HG03442 (cell line): ENCODE data around the gene RIMBP2.

Experiments used
- ATAC-seq: cut with Tn5 transposase; IDR thresholded peaks from one replicate; pipeline ENCODE4 v1.9.1; 2021; ENCODE audit warnings: mild to moderate bottlenecking, moderate library complexity; ENCODE audit not compliant: unreplicated experiment

RIMBP2 gene

GRCh38 chr12:130476451-130477135, 239.5 kb downstream of the RIMBP2 start:
- no peak for ATAC-seq

- ATAC-seq, result no peak
These were observed 241.4 kb downstream of the RIMBP2 start for GRCh38 chr12:130474599-130475269.

- no peak for ATAC-seq
These were observed 242.8 kb downstream of the RIMBP2 start for GRCh38 chr12:130473266-130473665.

- no peak for ATAC-seq
These were observed 245.1 kb downstream of the RIMBP2 start for GRCh38 chr12:130470969-130471368.

GRCh38 chr12:130469552-130469951, 246.5 kb downstream of the RIMBP2 start:
- no peak for ATAC-seq

- no peak for ATAC-seq
These were observed 247.3 kb downstream of the RIMBP2 start for GRCh38 chr12:130468700-130469245.

- no peak for ATAC-seq
These were observed 247.9 kb downstream of the RIMBP2 start for GRCh38 chr12:130468186-130468585.

- no peak for ATAC-seq
These were observed 250.5 kb downstream of the RIMBP2 start for GRCh38 chr12:130465626-130466025.

- no peak for ATAC-seq
These were observed 251.1 kb downstream of the RIMBP2 start for GRCh38 chr12:130465046-130465445.

- ATAC-seq, result no peak
These were observed 252.1 kb downstream of the RIMBP2 start for GRCh38 chr12:130463818-130464670.

- ATAC-seq, result no peak
These were observed 252.8 kb downstream of the RIMBP2 start for GRCh38 chr12:130463275-130463658.

GRCh38 chr12:130462558-130463274, 253.4 kb downstream of the RIMBP2 start:
- ATAC-seq, result no peak

- ATAC-seq, result no peak
These were observed 254.1 kb downstream of the RIMBP2 start for GRCh38 chr12:130461839-130462557.

GRCh38 chr12:130461447-130461815, 254.7 kb downstream of the RIMBP2 start:
- ATAC-seq, result no peak

GRCh38 chr12:130460611-130461446, 255.3 kb downstream of the RIMBP2 start:
- ATAC-seq, result no peak

- no peak for ATAC-seq
These were observed 256.2 kb downstream of the RIMBP2 start for GRCh38 chr12:130459916-130460315.

- no peak for ATAC-seq
These were observed 257.8 kb downstream of the RIMBP2 start for GRCh38 chr12:130458341-130458740.

- ATAC-seq, result no peak
These were observed 258.9 kb downstream of the RIMBP2 start for GRCh38 chr12:130457215-130457614.
